Measurements from ENCODE around the gene PDLIM1. TPM values are rescaled to one million over a fixed set of nuclear protein-coding genes. Genes with fewer than 3 reads are reported as not detected.

PDLIM1 gene
- total and polyA plus RNA-seq, 9 of the 15 experiments (the other 6 are each of a cell fraction or from before 2014, with no cell fraction given): 19.8 to 164 (median 39.1) TPM

DNA sequence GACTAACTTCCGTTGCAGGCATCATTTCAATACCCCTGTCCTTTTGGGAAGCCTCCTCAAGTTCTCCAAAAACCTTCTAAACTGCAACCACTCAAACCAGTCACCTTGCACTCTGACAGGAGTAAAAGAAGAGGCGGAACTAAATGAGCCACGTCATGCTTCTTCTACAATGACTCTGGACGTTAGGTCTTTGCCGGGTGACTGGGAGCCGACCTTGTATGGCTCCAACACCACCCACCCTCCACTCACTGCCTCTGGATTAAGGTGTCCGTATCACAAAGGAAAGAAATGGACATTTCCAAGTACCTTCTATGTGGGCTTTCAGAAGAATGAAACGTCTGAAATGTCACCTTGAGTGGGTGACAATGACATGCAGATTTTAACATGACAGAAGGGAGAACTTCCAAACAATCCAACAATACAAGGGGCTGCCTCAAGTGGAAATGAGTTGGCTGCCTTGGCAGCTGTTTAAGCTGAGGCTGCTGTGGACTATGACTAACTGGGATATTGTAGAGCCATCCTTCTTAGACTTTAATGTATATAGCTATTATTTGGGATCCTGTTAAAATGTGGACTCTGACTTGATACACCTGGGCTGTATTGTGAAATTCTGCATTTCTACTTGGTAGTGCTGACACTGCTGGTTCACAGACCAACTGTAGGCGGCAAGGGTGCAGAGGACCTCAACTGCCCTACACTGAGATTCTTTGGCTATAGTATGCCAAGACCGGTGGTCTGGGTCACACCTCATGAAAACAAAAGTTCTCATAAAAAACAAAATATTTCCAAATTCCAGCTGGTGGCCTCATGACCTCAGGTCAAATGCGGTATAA, 33.8 kb upstream of the PDLIM1 start (continued):
- TF ChIP-seq, protein P1, sequence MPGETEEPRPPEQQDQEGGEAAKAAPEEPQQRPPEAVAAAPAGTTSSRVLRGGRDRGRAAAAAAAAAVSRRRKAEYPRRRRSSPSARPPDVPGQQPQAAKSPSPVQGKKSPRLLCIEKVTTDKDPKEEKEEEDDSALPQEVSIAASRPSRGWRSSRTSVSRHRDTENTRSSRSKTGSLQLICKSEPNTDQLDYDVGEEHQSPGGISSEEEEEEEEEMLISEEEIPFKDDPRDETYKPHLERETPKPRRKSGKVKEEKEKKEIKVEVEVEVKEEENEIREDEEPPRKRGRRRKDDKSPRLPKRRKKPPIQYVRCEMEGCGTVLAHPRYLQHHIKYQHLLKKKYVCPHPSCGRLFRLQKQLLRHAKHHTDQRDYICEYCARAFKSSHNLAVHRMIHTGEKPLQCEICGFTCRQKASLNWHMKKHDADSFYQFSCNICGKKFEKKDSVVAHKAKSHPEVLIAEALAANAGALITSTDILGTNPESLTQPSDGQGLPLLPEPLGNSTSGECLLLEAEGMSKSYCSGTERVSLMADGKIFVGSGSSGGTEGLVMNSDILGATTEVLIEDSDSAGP (CRISPR knock-in tag; IDR thresholded peaks at IDR 0.05): no peak
- TF ChIP-seq HDAC2 (IDR thresholded peaks at IDR 0.05) (no peak), ZEB2 (IDR thresholded peaks at IDR 0.05) (no peak), ZNF184 (CRISPR knock-in tag; IDR thresholded peaks at IDR 0.05) (no peak), JUND (IDR thresholded peaks at IDR 0.05; ENCODE audit: borderline replicate concordance, low read depth, low read length) (no peak), JUND (tag; IDR thresholded peaks at IDR 0.05; ENCODE audit: borderline replicate concordance, low read depth, low read length) (no peak; the same call in 2 of the 3 replicates), KAT7 (CRISPR knock-in tag; IDR thresholded peaks at IDR 0.05; ENCODE audit: borderline replicate concordance) (no peak), HDAC1 (IDR thresholded peaks at IDR 0.05) (no peak), U2AF2 (optimal IDR thresholded peaks at IDR 0.05; ENCODE audit: low read depth, low read length) (no peak), SMARCE1 (IDR thresholded peaks at IDR 0.05) (no peak), HIVEP1 (CRISPR knock-in tag; IDR thresholded peaks at IDR 0.05) (no peak), PML (IDR thresholded peaks at IDR 0.05; ENCODE audit: low read length) (no peak), MAFG (tag; conservative IDR thresholded peaks at IDR 0.05) (peak; percentile 84), SMARCB1 (IDR thresholded peaks at IDR 0.05; ENCODE audit: insufficient read length, low read depth) (no peak), NR2C2 (CRISPR knock-in tag; IDR thresholded peaks at IDR 0.05) (no peak), NR2C2 (tag; IDR thresholded peaks at IDR 0.05) (0 out of 2 replicates have a peak, but pooled peaks have one; percentile 21), ZNF23 (CRISPR knock-in tag; IDR thresholded peaks at IDR 0.05) (no peak), NFE2 (IDR thresholded peaks at IDR 0.05; ENCODE audit: low read depth) (peak; percentile 72), ZNF324 (CRISPR knock-in tag; IDR thresholded peaks at IDR 0.05) (no peak), CREM (IDR thresholded peaks at IDR 0.05; ENCODE audit: low read depth) (peak; percentile 58; the same call in 1 of the 2 replicates), ZNF79 (CRISPR knock-in tag; IDR thresholded peaks at IDR 0.05; ENCODE audit: low read depth) (no peak), DDX20 (tag; IDR thresholded peaks at IDR 0.05; ENCODE audit: low read depth) (no peak), MEIS2 (IDR thresholded peaks at IDR 0.05; ENCODE audit: partially characterized antibody) (peak; percentile 10), MAFK (IDR thresholded peaks at IDR 0.05; ENCODE audit: low read length) (peak; percentile 70), POLR2AphosphoS2 (IDR thresholded peaks at IDR 0.05; ENCODE audit: low read length) (no peak), SETDB1 (IDR thresholded peaks at IDR 0.05; ENCODE audit: low read length) (no peak), KAT2B (IDR thresholded peaks at IDR 0.05; ENCODE audit: low read depth, low read length) (no peak), POLR2A (conservative IDR thresholded peaks at IDR 0.05) (no peak), ZNF316 (IDR thresholded peaks at IDR 0.05) (peak; percentile 92)
- TF ChIP-seq, protein P2, sequence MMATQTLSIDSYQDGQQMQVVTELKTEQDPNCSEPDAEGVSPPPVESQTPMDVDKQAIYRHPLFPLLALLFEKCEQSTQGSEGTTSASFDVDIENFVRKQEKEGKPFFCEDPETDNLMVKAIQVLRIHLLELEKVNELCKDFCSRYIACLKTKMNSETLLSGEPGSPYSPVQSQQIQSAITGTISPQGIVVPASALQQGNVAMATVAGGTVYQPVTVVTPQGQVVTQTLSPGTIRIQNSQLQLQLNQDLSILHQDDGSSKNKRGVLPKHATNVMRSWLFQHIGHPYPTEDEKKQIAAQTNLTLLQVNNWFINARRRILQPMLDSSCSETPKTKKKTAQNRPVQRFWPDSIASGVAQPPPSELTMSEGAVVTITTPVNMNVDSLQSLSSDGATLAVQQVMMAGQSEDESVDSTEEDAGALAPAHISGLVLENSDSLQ (IDR thresholded peaks at IDR 0.05): peak; percentile 61
- TF ChIP-seq, protein P3, sequence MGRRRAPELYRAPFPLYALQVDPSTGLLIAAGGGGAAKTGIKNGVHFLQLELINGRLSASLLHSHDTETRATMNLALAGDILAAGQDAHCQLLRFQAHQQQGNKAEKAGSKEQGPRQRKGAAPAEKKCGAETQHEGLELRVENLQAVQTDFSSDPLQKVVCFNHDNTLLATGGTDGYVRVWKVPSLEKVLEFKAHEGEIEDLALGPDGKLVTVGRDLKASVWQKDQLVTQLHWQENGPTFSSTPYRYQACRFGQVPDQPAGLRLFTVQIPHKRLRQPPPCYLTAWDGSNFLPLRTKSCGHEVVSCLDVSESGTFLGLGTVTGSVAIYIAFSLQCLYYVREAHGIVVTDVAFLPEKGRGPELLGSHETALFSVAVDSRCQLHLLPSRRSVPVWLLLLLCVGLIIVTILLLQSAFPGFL (CRISPR knock-in tag; IDR thresholded peaks at IDR 0.05): no peak

Measured in K562 (cell line).